Panc1 (cell line): ENCODE measurements around the gene CCDC102A. TPM values are rescaled to one million over a fixed set of nuclear protein-coding genes. Genes with fewer than 3 reads are reported as not detected.

Experiments
- ATAC-seq: fragments of 200-7000 bp; cut with Tn5 transposase; 2 replicates; pipeline ENCODE4 v1.9.1; 2020; ENCODE audit warnings: mild to moderate bottlenecking, moderate library complexity
- BruUV-seq: library from RNA; stranded (reverse); fragments of 400-500 nt; replicated peaks from 2 replicates; lab custom pipeline; 2021; lab: Mats Ljungman, UMichigan
- CTCF ChIA-PET: fragments of 300-600 bp; sonication (Branson Sonifier 250); formaldehyde crosslinking; loops from one replicate; lab custom pipeline; 2022; ENCODE audit warnings: antibody characterized with exemption; lab: Charles Lee
- POLR2A ChIA-PET: fragments of 300-600 bp; sonication (Branson Sonifier 250); formaldehyde crosslinking; loops from one replicate; lab custom pipeline; 2022; ENCODE audit warnings: antibody characterized with exemption; lab: Charles Lee
- DNase-seq: peaks from one replicate; pipeline ENCODE4 v3.0.0-alpha.2; 2010; ENCODE audit warnings: low read depth, low spot score
- H3K27ac ChIP-seq: 2 replicates; pipeline ENCODE4 v1.5.1; 2011; ENCODE audit warnings: mild to moderate bottlenecking, low read length, inconsistent platforms
- H3K27me3 ChIP-seq: fragments of 200-500 bp; sonication (Bioruptor generic); 2 replicates; pipeline ENCODE4 v1.6.0; 2014; ENCODE audit warnings: low read length, inconsistent platforms; ENCODE audit not compliant: control insufficient read depth, insufficient read depth
- H3K36me3 ChIP-seq: fragments of 200-500 bp; sonication (Bioruptor generic); 2 replicates; pipeline ENCODE4 v1.5.1; 2014; ENCODE audit warnings: inconsistent platforms, mild to moderate bottlenecking, low read length, moderate library complexity; ENCODE audit not compliant: control insufficient read depth, insufficient read depth
- H3K4me1 ChIP-seq: 2 replicates; pipeline ENCODE4 v1.5.1; 2011; ENCODE audit warnings: inconsistent platforms, mild to moderate bottlenecking, low read length, moderate library complexity; ENCODE audit not compliant: control insufficient read depth, insufficient read depth
- H3K4me3 ChIP-seq, 2 experiments: 2 replicates each; pipeline ENCODE4 v1.5.1; 2011 to 2012; ENCODE audit warnings: low read depth in 2 of 2, low read length in 2 of 2, mild to moderate bottlenecking in 2 of 2, inconsistent platforms in 1 of 2, moderate library complexity in 1 of 2
- H3K9me3 ChIP-seq: fragments of 200-500 bp; sonication (Bioruptor generic); 2 replicates; pipeline ENCODE4 v1.5.1; 2014; ENCODE audit warnings: low read depth, mild to moderate bottlenecking, inconsistent platforms, low read length, moderate library complexity; ENCODE audit not compliant: control insufficient read depth, insufficient read depth
- POLR2AphosphoS5 ChIP-seq: IDR thresholded peaks from 2 replicates; pipeline ENCODE4 v1.6.1; 2012; ENCODE audit warnings: mild to moderate bottlenecking, low read depth, low read length, moderate library complexity
- SIN3A ChIP-seq: IDR thresholded peaks from 2 replicates; pipeline ENCODE4 v1.6.1; 2012; ENCODE audit warnings: low read depth, mild to moderate bottlenecking, low read length, moderate library complexity, borderline replicate concordance; ENCODE audit not compliant: insufficient read depth
- TCF7L2 ChIP-seq: IDR thresholded peaks from 2 replicates; pipeline ENCODE4 v1.6.1; 2011; ENCODE audit warnings: mild to moderate bottlenecking, low read depth, low read length, inconsistent platforms
- in situ Hi-C: cut with HindIII; loops from 2 replicates; pipeline ENCODE4 v1.10.0; 2016; ENCODE audit warnings: low sequenced_read_pairs, low pct_unique_long_range_greater_than_20kb
- intact Hi-C: fragments of 100-400 bp; cut with micrococcal nuclease; formaldehyde crosslinking; loops from one replicate; pipeline ENCODE4 v1.10.0; 2022; ENCODE audit not compliant: unreplicated experiment
- total RNA-seq: library from RNA; stranded (reverse); gene quantifications from one replicate; pipeline ENCODE4 v1.2.1, GENCODE V29; 2021; ENCODE audit not compliant: unreplicated experiment
- TF ChIP-seq, protein P1 (sequence below): fragments of 450-650 bp; IDR thresholded peaks from 2 replicates; pipeline ENCODE4 v1.5.1; 2017; ENCODE audit warnings: mild to moderate bottlenecking
- TF ChIP-seq, protein P2 (sequence below), 2 experiments: IDR thresholded peaks; 2 replicates each; pipeline ENCODE4 v1.6.1; 2011 to 2012; ENCODE audit warnings: low read depth in 2 of 2, control low read depth in 1 of 2, low read length in 1 of 2, mild to moderate bottlenecking in 1 of 2, moderate library complexity in 1 of 2; ENCODE audit not compliant: insufficient read depth in 1 of 2

Gene CCDC102A
- total RNA-seq, 1 experiment from 2014 or later = 12.9 TPM

DNA sequence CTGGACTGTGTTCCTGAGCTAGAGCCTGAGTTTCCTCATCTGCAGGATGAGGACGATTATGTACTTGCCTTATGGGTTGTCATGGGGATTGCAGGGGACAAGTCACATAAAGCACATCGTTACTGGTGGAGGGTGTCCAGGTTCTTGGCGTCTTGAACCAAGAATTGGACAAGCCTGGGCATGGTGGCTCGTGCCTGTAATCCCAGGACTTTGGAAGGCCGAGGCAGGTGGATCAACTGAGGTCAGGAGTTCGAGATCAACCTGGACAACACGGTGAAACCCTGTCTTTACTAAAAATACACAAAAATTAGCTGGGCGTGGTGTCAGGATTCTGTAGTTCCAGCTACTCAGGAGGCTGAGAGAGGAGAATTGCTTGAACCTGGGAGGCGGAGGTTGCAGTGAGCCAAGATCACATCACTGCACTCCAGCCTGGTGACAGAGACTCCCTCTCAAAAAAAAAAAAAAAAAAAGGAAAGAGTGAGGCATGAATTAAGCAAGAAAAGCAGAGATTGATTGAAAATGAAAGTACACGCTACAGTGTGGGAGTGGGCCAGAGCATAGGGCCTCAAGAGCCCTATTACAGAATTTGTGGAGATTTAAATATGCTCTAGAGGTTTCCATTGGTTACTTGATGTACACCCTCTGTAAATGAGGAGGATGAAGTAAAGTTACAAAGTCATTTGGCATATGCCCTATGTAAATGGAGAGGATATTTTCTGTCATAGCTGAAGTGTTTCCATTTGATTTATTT lies 36.8 kb upstream of the CCDC102A start:
- ATAC-seq = no peak
- no peak overlapping the region for H3K4me3 ChIP-seq
- in situ Hi-C loops (no loop called here), intact Hi-C loops (no loop called here)
- POLR2A ChIA-PET = no interaction called here
- TF ChIP-seq POLR2AphosphoS5 (no peak), SIN3A (no peak)
- H3K27ac ChIP-seq = no peak overlapping the region
- H3K4me1 ChIP-seq = no peaks in the 10 kb centered on the region; the same call in 1 of the 2 replicates
- CTCF ChIA-PET = interaction anchor here (0.5 to 0.6 kb wide), 2 partner anchors 90 to 145 kb away, joined by 3 to 4 read pairs; no protein-coding TSS in a partner anchor
- no peaks in the 10 kb centered on the region for H3K9me3 ChIP-seq
- H3K36me3 ChIP-seq = no peaks in the 10 kb centered on the region
- no peaks in the 10 kb centered on the region for H3K27me3 ChIP-seq
- DNase-seq = no peak
- no TSS peak for BruUV-seq

DNA sequence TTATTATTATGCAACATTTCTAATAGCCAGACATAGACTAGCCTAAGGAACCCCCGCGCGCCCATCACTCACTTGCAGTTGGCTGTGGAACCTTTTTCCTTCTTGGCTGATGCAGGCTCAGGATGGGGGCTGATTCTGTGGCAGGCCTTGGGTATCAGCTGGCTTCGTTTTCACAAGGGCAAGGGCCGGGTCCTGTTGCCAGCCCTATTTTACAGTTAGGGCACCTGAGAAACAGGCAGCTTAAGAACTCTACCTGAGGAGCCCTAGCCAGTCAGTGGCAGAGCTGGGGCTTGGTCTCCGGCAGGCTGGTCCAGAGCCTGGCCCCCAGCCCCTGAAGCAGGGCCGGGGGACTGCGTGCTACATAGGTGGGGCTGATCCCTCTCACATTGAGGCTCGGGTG lies 34.7 kb upstream of the CCDC102A start:
- no peaks in the 10 kb centered on the region for H3K27me3 ChIP-seq
- ATAC-seq (no peak), DNase-seq (no peak)
- H3K4me3 ChIP-seq = no peak overlapping the region
- TF ChIP-seq POLR2AphosphoS5 (no peak), SIN3A (no peak), TCF7L2 (no peak)
- TF ChIP-seq, protein P1, sequence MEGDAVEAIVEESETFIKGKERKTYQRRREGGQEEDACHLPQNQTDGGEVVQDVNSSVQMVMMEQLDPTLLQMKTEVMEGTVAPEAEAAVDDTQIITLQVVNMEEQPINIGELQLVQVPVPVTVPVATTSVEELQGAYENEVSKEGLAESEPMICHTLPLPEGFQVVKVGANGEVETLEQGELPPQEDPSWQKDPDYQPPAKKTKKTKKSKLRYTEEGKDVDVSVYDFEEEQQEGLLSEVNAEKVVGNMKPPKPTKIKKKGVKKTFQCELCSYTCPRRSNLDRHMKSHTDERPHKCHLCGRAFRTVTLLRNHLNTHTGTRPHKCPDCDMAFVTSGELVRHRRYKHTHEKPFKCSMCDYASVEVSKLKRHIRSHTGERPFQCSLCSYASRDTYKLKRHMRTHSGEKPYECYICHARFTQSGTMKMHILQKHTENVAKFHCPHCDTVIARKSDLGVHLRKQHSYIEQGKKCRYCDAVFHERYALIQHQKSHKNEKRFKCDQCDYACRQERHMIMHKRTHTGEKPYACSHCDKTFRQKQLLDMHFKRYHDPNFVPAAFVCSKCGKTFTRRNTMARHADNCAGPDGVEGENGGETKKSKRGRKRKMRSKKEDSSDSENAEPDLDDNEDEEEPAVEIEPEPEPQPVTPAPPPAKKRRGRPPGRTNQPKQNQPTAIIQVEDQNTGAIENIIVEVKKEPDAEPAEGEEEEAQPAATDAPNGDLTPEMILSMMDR = no peak
- TF ChIP-seq, protein P2, sequence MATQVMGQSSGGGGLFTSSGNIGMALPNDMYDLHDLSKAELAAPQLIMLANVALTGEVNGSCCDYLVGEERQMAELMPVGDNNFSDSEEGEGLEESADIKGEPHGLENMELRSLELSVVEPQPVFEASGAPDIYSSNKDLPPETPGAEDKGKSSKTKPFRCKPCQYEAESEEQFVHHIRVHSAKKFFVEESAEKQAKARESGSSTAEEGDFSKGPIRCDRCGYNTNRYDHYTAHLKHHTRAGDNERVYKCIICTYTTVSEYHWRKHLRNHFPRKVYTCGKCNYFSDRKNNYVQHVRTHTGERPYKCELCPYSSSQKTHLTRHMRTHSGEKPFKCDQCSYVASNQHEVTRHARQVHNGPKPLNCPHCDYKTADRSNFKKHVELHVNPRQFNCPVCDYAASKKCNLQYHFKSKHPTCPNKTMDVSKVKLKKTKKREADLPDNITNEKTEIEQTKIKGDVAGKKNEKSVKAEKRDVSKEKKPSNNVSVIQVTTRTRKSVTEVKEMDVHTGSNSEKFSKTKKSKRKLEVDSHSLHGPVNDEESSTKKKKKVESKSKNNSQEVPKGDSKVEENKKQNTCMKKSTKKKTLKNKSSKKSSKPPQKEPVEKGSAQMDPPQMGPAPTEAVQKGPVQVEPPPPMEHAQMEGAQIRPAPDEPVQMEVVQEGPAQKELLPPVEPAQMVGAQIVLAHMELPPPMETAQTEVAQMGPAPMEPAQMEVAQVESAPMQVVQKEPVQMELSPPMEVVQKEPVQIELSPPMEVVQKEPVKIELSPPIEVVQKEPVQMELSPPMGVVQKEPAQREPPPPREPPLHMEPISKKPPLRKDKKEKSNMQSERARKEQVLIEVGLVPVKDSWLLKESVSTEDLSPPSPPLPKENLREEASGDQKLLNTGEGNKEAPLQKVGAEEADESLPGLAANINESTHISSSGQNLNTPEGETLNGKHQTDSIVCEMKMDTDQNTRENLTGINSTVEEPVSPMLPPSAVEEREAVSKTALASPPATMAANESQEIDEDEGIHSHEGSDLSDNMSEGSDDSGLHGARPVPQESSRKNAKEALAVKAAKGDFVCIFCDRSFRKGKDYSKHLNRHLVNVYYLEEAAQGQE (IDR thresholded peaks at IDR 0.05; ENCODE audit: insufficient read depth in 1 of 2, low read depth in 2 of 2, low read length in 1 of 2) = no peak
- BruUV-seq = no TSS peak
- H3K4me1 ChIP-seq = no peaks in the 10 kb centered on the region
- in situ Hi-C loops = no loop called here
- intact Hi-C loops = no loop called here
- H3K27ac ChIP-seq = no peak overlapping the region
- H3K9me3 ChIP-seq = no peaks in the 10 kb centered on the region
- CTCF ChIA-PET = no interaction called here
- no peaks in the 10 kb centered on the region for H3K36me3 ChIP-seq
- POLR2A ChIA-PET = no interaction called here
